IMR-90 (cell line): Measurements from ENCODE around the gene COMMD1. TPM values are rescaled to one million over a fixed set of nuclear protein-coding genes. Genes with fewer than 3 reads are reported as not detected.

Source experiments
- ATAC-seq: fragments of 200-7000 bp; cut with Tn5 transposase; 2 replicates; pipeline ENCODE4 v1.9.1; 2020; ENCODE audit warnings: low read depth, mild to moderate bottlenecking, moderate library complexity
- BruUV-seq: library from RNA; stranded (reverse); fragments of 400-500 nt; replicated peaks from 2 replicates; lab custom pipeline; 2021; lab: Mats Ljungman, UMichigan
- CTCF ChIA-PET: fragments of 300-600 bp; formaldehyde crosslinking; extraction: SDS; loops from one replicate; lab custom pipeline; 2021; ENCODE audit warnings: antibody characterized with exemption; lab: Yijun Ruan, JAX
- POLR2A ChIA-PET: fragments of 300-600 bp; sonication (Branson Sonifier 250); formaldehyde crosslinking; loops from one replicate; lab custom pipeline; 2022; ENCODE audit warnings: antibody characterized with exemption; ENCODE audit not compliant: unreplicated experiment; lab: Charles Lee
- DNase-seq: peaks from one replicate; pipeline ENCODE4 v3.0.0; 2013
- H2AFZ ChIP-seq: replicated peaks from 2 replicates; pipeline ENCODE3; 2013; ENCODE audit warnings: low read length, mild to moderate bottlenecking; ENCODE audit not compliant: poor library complexity
- H2AK5ac ChIP-seq: 2 replicates; pipeline ENCODE4 v1.6.1; 2013; ENCODE audit warnings: low read depth, low read length, inconsistent platforms
- H2AK9ac ChIP-seq: replicated peaks from 2 replicates; pipeline ENCODE3; 2013; ENCODE audit warnings: mild to moderate bottlenecking, low read depth, low read length, moderate library complexity; ENCODE audit not compliant: poor library complexity
- H2BK120ac ChIP-seq: 2 replicates; pipeline ENCODE4 v1.6.1; 2013; ENCODE audit warnings: low read depth, low read length, inconsistent platforms
- H2BK15ac ChIP-seq: 3 replicates; pipeline ENCODE4 v1.6.1; 2013; ENCODE audit warnings: low read depth, low read length, inconsistent platforms
- H2BK20ac ChIP-seq: 2 replicates; pipeline ENCODE4 v1.6.1; 2013; ENCODE audit warnings: low read depth, mild to moderate bottlenecking, inconsistent platforms, low read length, moderate library complexity
- H2BK5ac ChIP-seq: 2 replicates; pipeline ENCODE4 v1.6.1; 2013; ENCODE audit warnings: mild to moderate bottlenecking, low read depth, low read length, inconsistent platforms; ENCODE audit not compliant: poor library complexity, severe bottlenecking
- H3K14ac ChIP-seq: replicated peaks from 2 replicates; pipeline ENCODE4 v1.6.1; 2013; ENCODE audit warnings: low read depth, low read length, inconsistent platforms
- H3K18ac ChIP-seq: 2 replicates; pipeline ENCODE4 v1.6.1; 2013; ENCODE audit warnings: low read depth, low read length, control low read depth
- H3K23ac ChIP-seq: 2 replicates; pipeline ENCODE4 v1.6.1; 2013; ENCODE audit warnings: low read depth, low read length, inconsistent platforms
- H3K27ac ChIP-seq: 2 replicates; pipeline ENCODE4 v1.5.1; 2013; ENCODE audit warnings: mild to moderate bottlenecking, control low read depth, low read length; ENCODE audit not compliant: insufficient read depth
- H3K27me3 ChIP-seq: 2 replicates; pipeline ENCODE4 v1.6.1; 2013; ENCODE audit warnings: low read length; ENCODE audit not compliant: control insufficient read depth, insufficient read depth
- H3K36me3 ChIP-seq: 2 replicates; pipeline ENCODE4 v1.6.1; 2013; ENCODE audit warnings: low read length, mixed read lengths; ENCODE audit not compliant: control insufficient read depth, insufficient read depth
- H3K4ac ChIP-seq: 2 replicates; pipeline ENCODE4 v1.6.1; 2013; ENCODE audit warnings: low read depth, low read length, inconsistent platforms
- H3K4me1 ChIP-seq: 2 replicates; pipeline ENCODE4 v1.6.1; 2013; ENCODE audit warnings: low read length, mixed read lengths; ENCODE audit not compliant: control insufficient read depth, insufficient read depth
- H3K4me2 ChIP-seq: 2 replicates; pipeline ENCODE4 v1.6.1; 2013; ENCODE audit warnings: low read depth, mild to moderate bottlenecking, control low read depth, low read length, moderate library complexity
- H3K4me3 ChIP-seq: 2 replicates; pipeline ENCODE4 v1.5.1; 2013; ENCODE audit warnings: low read depth, mild to moderate bottlenecking, control low read depth, low read length, moderate library complexity; ENCODE audit not compliant: insufficient read depth
- H3K56ac ChIP-seq: 2 replicates; pipeline ENCODE4 v1.6.1; 2013; ENCODE audit warnings: low read length, inconsistent platforms; ENCODE audit not compliant: insufficient read depth; ENCODE audit errors: extremely low read depth
- H3K79me1 ChIP-seq, 2 experiments: 2 replicates each; pipeline ENCODE4 v1.6.1; 2013; ENCODE audit warnings: low read length in 2 of 2, inconsistent platforms in 1 of 2, low read depth in 1 of 2
- H3K9ac ChIP-seq: 2 replicates; pipeline ENCODE4 v1.6.1; 2013; ENCODE audit warnings: low read depth, low read length, control low read depth
- H3K9me1 ChIP-seq: 2 replicates; pipeline ENCODE4 v1.6.1; 2013; ENCODE audit warnings: low read length, inconsistent platforms; ENCODE audit not compliant: insufficient read depth
- H3K9me3 ChIP-seq: 2 replicates; pipeline ENCODE4 v1.6.1; 2013; ENCODE audit warnings: low read length; ENCODE audit not compliant: control insufficient read depth, insufficient read depth
- H4K20me1 ChIP-seq: 2 replicates; pipeline ENCODE4 v1.6.1; 2013; ENCODE audit warnings: low read length, inconsistent platforms; ENCODE audit not compliant: insufficient read depth
- H4K5ac ChIP-seq: 2 replicates; pipeline ENCODE4 v1.6.1; 2013; ENCODE audit warnings: mild to moderate bottlenecking, low read depth, low read length, control low read depth
- H4K8ac ChIP-seq, 2 experiments: 2 replicates each; pipeline ENCODE4 v1.6.1; 2013; ENCODE audit warnings: low read depth in 2 of 2, low read length in 2 of 2, control low read depth in 1 of 2, inconsistent platforms in 1 of 2
- H4K91ac ChIP-seq: 2 replicates; pipeline ENCODE4 v1.6.1; 2013; ENCODE audit warnings: low read depth, low read length, inconsistent platforms; ENCODE audit not compliant: insufficient read depth
- BHLHE40 ChIP-seq: fragments of 150-350 bp; IDR thresholded peaks from 2 replicates; pipeline ENCODE4 v1.6.1; 2016; ENCODE audit warnings: mild to moderate bottlenecking, low read depth, low read length
- CEBPB ChIP-seq: IDR thresholded peaks from 2 replicates; pipeline ENCODE4 v1.6.1; 2012; ENCODE audit warnings: low read depth, low read length, improper control_type of control experiment
- CTCF ChIP-seq: conservative IDR thresholded peaks from 2 replicates; pipeline ENCODE4 v1.5.1; 2012; ENCODE audit warnings: mild to moderate bottlenecking, low read depth, low read length, improper control_type of control experiment
- MAZ ChIP-seq: IDR thresholded peaks from 2 replicates; pipeline ENCODE4 v1.6.1; 2012; ENCODE audit warnings: low read depth, mild to moderate bottlenecking, low read length, improper control_type of control experiment, moderate library complexity, borderline replicate concordance
- WGBS, 2 experiments: methylation state at CpG; one replicate each; pipeline versions ENCODE4 v1.1.5 to v1.1.7; 2013; ENCODE audit warnings: missing lambda C conversion rate in 2 of 2; ENCODE audit not compliant: insufficient read length in 1 of 2; ENCODE audit errors: extremely low coverage in 2 of 2; 5-methylcytosine and 5-hydroxymethylcytosine counted together
- dilution Hi-C: fragments of 300-500 bp; cut with HindIII; formaldehyde crosslinking; loops from one replicate; pipeline ENCODE4 v1.14.3; 2018; ENCODE audit warnings: low sequenced_read_pairs; ENCODE audit not compliant: unreplicated experiment
- in situ Hi-C: fragments of 300-500 bp; cut with MboI; formaldehyde crosslinking; loops from 3 replicates; pipeline ENCODE4 v1.14.3; 2019; ENCODE audit warnings: low sequenced_read_pairs, inconsistent platforms, mixed read lengths
- intact Hi-C: fragments of 100-400 bp; cut with micrococcal nuclease; formaldehyde crosslinking; loops from 2 replicates; pipeline ENCODE4 v1.10.0; 2022
- polyA plus RNA-seq, 3 experiments: library from polyadenylated mRNA; depleted of rRNA; stranded (reverse); fragments of >200 nt; gene quantifications; 2 replicates each; pipeline ENCODE4 v1.2.3, GENCODE V29; 2012; ENCODE audit warnings: low replicate concordance in 1 of 3
- total RNA-seq: library from RNA; depleted of rRNA; stranded (reverse); fragments of >200 nt; gene quantifications from 2 replicates; pipeline ENCODE4 v1.2.3, GENCODE V29; 2012

COMMD1 gene
- total and polyA plus RNA-seq, 2 of the 4 experiments (the other 2 are of a cell fraction), result 42.8 to 60.4 TPM

- DNase-seq, result peak; percentile 38
- no peak for ATAC-seq
- no peak overlapping the region for H3K9ac ChIP-seq
- no peak overlapping the region for H2AK9ac ChIP-seq
- H3K9me3 ChIP-seq, result no peaks in the 10 kb centered on the region
- H3K9me1 ChIP-seq, result peaks cover 3% of the 10 kb centered on the region; the same call in 1 of the 2 replicates
- in situ Hi-C loops, result no loop called here
- TF ChIP-seq MAZ (no peak), CTCF (no peak), CEBPB (0 out of 2 replicates have a peak, but pooled peaks have one; percentile 4), BHLHE40 (no peak)
- H2BK15ac ChIP-seq, result no peak overlapping the region
- no peak overlapping the region for H3K56ac ChIP-seq
- H4K91ac ChIP-seq, result no peak overlapping the region
- H3K4me3 ChIP-seq, result no peak overlapping the region
- BruUV-seq, result no TSS peak
- dilution Hi-C loops, result no loop called here
- no peaks in the 10 kb centered on the region for H3K36me3 ChIP-seq
- no peak overlapping the region for H4K8ac ChIP-seq
- H4K5ac ChIP-seq, result no peak overlapping the region
- no peaks in the 10 kb centered on the region for H4K20me1 ChIP-seq
- intact Hi-C loops, result no loop called here
- no peak overlapping the region for H3K18ac ChIP-seq
- ChIA-PET CTCF (no interaction called here), POLR2A (no interaction called here)
- H3K79me1 ChIP-seq, result peaks cover 0 to 3% of the 10 kb centered on the region in 2 experiments; a peak in 2 of 4 replicates
- H3K4me2 ChIP-seq, result no peak overlapping the region
- no peak overlapping the region for H3K14ac ChIP-seq
- H3K4ac ChIP-seq, result no peak overlapping the region
- H3K4me1 ChIP-seq, result no peaks in the 10 kb centered on the region
- H2AK5ac ChIP-seq, result no peak overlapping the region
- no peak overlapping the region for H3K27ac ChIP-seq
- H2BK20ac ChIP-seq, result no peak overlapping the region
- H2BK5ac ChIP-seq, result no peak overlapping the region
- H2AFZ ChIP-seq, result no peak overlapping the region
- H3K23ac ChIP-seq, result no peak overlapping the region
- WGBS, 2 experiments, result no CpG with 5 or more reads among the region's 1 CpG
- no peaks in the 10 kb centered on the region for H3K27me3 ChIP-seq
- H2BK120ac ChIP-seq, result no peak overlapping the region
These were observed 5.2 kb upstream of the COMMD1 start for GRCh38 chr2:61900281-61900680.
